Loucy (cell line): ENCODE data around the gene P4HA3.

Source experiments
- H2AFZ ChIP-seq: fragments of 200-600 bp; sonication (generic); 2 replicates; pipeline ENCODE4 v1.6.0; 2016; ENCODE audit warnings: antibody characterized with exemption, mild to moderate bottlenecking, low read length, moderate library complexity
- H3F3A ChIP-seq: fragments of 200-600 bp; 2 replicates; pipeline ENCODE4 v1.6.0; 2016; ENCODE audit warnings: antibody characterized with exemption, low read depth, mild to moderate bottlenecking
- H3K27me3 ChIP-seq: fragments of 200-600 bp; sonication (generic); 2 replicates; pipeline ENCODE4 v1.6.1; 2014; ENCODE audit warnings: low read length, mild to moderate bottlenecking; ENCODE audit not compliant: insufficient read depth, poor library complexity, severe bottlenecking
- H3K36me3 ChIP-seq: fragments of 200-600 bp; sonication (generic); 2 replicates; pipeline ENCODE4 v1.6.1; 2016; ENCODE audit warnings: low read length; ENCODE audit not compliant: insufficient read depth
- H3K4me1 ChIP-seq: fragments of 200-600 bp; sonication (generic); 2 replicates; pipeline ENCODE4 v1.5.1; 2014; ENCODE audit warnings: low read length, mild to moderate bottlenecking; ENCODE audit not compliant: insufficient read depth, poor library complexity, severe bottlenecking
- H3K4me2 ChIP-seq: fragments of 200-600 bp; sonication (generic); 2 replicates; pipeline ENCODE4 v1.6.0; 2014; ENCODE audit warnings: antibody characterized with exemption, low read length, low read depth, mild to moderate bottlenecking; ENCODE audit not compliant: poor library complexity, severe bottlenecking
- H3K4me3 ChIP-seq: fragments of 200-600 bp; sonication (generic); 2 replicates; pipeline ENCODE4 v1.5.1; 2014; ENCODE audit warnings: low read length, mild to moderate bottlenecking, mixed read lengths; ENCODE audit not compliant: poor library complexity, severe bottlenecking
- H3K79me2 ChIP-seq: fragments of 200-600 bp; sonication (generic); 2 replicates; pipeline ENCODE4 v1.6.1; 2014; ENCODE audit warnings: low read length; ENCODE audit not compliant: insufficient read depth
- H3K9ac ChIP-seq: fragments of 200-600 bp; sonication (generic); 2 replicates; pipeline ENCODE4 v1.6.0; 2014; ENCODE audit warnings: mild to moderate bottlenecking, low read depth, low read length, moderate library complexity; ENCODE audit not compliant: poor library complexity, severe bottlenecking
- H3K9me2 ChIP-seq: fragments of 200-600 bp; sonication (generic); replicated peaks from 2 replicates; pipeline ENCODE4 v1.6.1; 2016; ENCODE audit warnings: low read depth, low read length, mixed read lengths
- H3K9me3 ChIP-seq: fragments of 200-600 bp; sonication (generic); 2 replicates; pipeline ENCODE4 v1.6.1; 2014; ENCODE audit warnings: mild to moderate bottlenecking, antibody characterized with exemption, low read length, low read depth; ENCODE audit not compliant: insufficient read depth
- H4K20me1 ChIP-seq: fragments of 200-600 bp; sonication (generic); 2 replicates; pipeline ENCODE4 v1.6.0; 2014; ENCODE audit warnings: antibody characterized with exemption, low read length, mild to moderate bottlenecking; ENCODE audit not compliant: insufficient read depth, poor library complexity, severe bottlenecking
- CTCF ChIP-seq: fragments of 200-600 bp; sonication (generic); conservative IDR thresholded peaks from 2 replicates; pipeline ENCODE4 v1.5.1; 2014; ENCODE audit warnings: mild to moderate bottlenecking, antibody characterized with exemption, low read length
- EZH2phosphoT487 ChIP-seq: fragments of 200-600 bp; IDR thresholded peaks from 2 replicates; pipeline ENCODE4 v1.6.1; 2018; ENCODE audit warnings: antibody characterized with exemption, mild to moderate bottlenecking, moderate library complexity, borderline replicate concordance

Gene P4HA3

GRCh38 chr11:74221816-74222215 lies 89.6 kb downstream of the P4HA3 start:
- peaks cover 12% of the 10 kb centered on the region; the same call in 1 of the 2 replicates for H3K36me3 ChIP-seq
- H3F3A ChIP-seq = no peaks in the 10 kb centered on the region
- no peaks in the 10 kb centered on the region for H3K4me1 ChIP-seq
- H3K9me2 ChIP-seq = no peaks in the 10 kb centered on the region
- no peak overlapping the region for H2AFZ ChIP-seq
- no peak for TF ChIP-seq CTCF
- TF ChIP-seq EZH2phosphoT487 = no peak
- H3K9ac ChIP-seq = no peak overlapping the region
- no peaks in the 10 kb centered on the region for H3K9me3 ChIP-seq
- H3K27me3 ChIP-seq = no peaks in the 10 kb centered on the region
- H4K20me1 ChIP-seq = no peaks in the 10 kb centered on the region
- H3K79me2 ChIP-seq = no peaks in the 10 kb centered on the region
- H3K4me3 ChIP-seq = no peak overlapping the region
- H3K4me2 ChIP-seq = no peak overlapping the region

GRCh38 chr11:74220376-74220775 lies 91.1 kb downstream of the P4HA3 start:
- Histone ChIP-seq H3K4me1 (no peaks in the 10 kb centered on the region), H3K9ac (no peak overlapping the region), H3K4me2 (no peak overlapping the region), H3K4me3 (no peak overlapping the region), H3K27me3 (no peaks in the 10 kb centered on the region), H3K9me2 (no peaks in the 10 kb centered on the region), H4K20me1 (no peaks in the 10 kb centered on the region), H3K9me3 (no peaks in the 10 kb centered on the region), H3F3A (no peaks in the 10 kb centered on the region), H2AFZ (no peak overlapping the region), H3K79me2 (no peaks in the 10 kb centered on the region), H3K36me3 (peaks cover 7% of the 10 kb centered on the region; the same call in 1 of the 2 replicates)
- TF ChIP-seq CTCF (no peak), EZH2phosphoT487 (no peak)
